Stomach (tissue), 4 donors: Measurements from ENCODE around the gene VWF.

ENCODE experiments used
- CTCF ChIP-seq, 7 experiments: fragments of 450-650 bp in 4 of 7; fragments of 200-600 bp in 3 of 7; sonication (generic) in 3 of 7; IDR thresholded peaks; one replicate each; pipeline ENCODE4 v1.5.1; 2016 to 2019; ENCODE audit warnings: antibody characterized with exemption in 7 of 7, control low read depth in 2 of 7, mild to moderate bottlenecking in 1 of 7
- POLR2A ChIP-seq, 4 donors: fragments of 450-650 bp; IDR thresholded peaks; one replicate each; pipeline ENCODE4 v1.6.1; 2016; ENCODE audit warnings: antibody characterized with exemption in 4 of 4, control low read depth in 2 of 4, mild to moderate bottlenecking in 1 of 4, moderate library complexity in 1 of 4
- POLR2AphosphoS5 ChIP-seq, 3 donors: sonication (generic); formaldehyde crosslinking; IDR thresholded peaks; one replicate each; pipeline ENCODE4 v1.6.1; 2016; ENCODE audit warnings: antibody characterized with exemption in 3 of 3

DNA sequence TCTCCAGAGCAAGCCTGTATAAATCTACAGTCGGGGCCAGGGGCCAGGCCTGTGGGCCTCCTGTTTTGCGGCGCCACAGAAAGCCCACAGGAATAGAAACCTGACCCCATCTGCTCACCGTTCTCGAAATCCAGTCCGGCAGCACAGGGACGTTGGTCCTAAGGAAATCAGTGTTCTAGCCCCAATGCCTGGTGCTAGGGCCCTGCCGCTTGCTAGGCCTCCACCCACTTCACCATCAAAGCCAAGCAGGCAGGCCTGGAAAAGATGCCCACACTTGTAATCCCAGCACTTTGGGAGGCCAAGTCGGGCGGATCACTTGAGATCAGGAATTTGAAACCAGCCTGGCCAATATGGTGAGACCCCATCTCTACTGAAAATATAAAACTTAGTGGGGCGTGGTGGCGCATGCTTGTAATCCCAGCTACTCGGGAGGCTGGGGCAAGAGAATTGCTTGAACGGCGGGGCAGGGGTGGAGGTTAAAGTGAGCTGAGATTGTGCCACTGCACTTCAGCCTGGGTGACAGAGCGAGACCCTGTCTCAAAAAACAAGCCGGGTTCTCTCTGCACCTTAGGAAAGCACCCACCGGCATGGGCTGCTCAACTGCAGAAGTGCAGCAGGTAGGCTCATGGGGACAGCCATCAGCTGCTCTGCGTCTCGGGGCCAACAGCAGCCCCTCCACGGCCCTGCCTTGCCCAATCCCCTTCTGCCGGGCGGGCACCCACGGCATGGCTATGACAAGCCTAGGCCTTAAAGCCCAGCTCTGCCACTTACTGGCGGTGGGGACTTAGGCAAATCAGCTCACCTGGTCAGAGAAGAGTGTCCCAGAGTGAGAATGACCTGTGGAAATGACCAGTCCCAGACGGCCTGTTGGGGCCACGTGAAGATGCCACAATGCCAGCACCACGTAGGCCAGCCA, 47.4 kb downstream of the VWF start:
- TF ChIP-seq CTCF (IDR thresholded peaks at IDR 0.05) = no peak
- no peak for TF ChIP-seq POLR2A (IDR thresholded peaks at IDR 0.05)
- no peak for TF ChIP-seq POLR2AphosphoS5 (IDR thresholded peaks at IDR 0.05)
